Activated B cell treated with CpG ODN at 0.5 μM for 24 hours (primary cell): ENCODE data around the gene STK24. TPM values are rescaled to one million over a fixed set of nuclear protein-coding genes. Genes with fewer than 3 reads are reported as not detected.

ENCODE experiments used
- ATAC-seq: fragments of 200-7000 bp; cut with Tn5 transposase; one replicate; pipeline ENCODE4 v1.10.0; 2021; ENCODE audit warnings: low read depth, mild to moderate bottlenecking, moderate library complexity
- CTCF ChIA-PET: fragments of 350-600 bp; sonication (Branson Sonifier 250); formaldehyde crosslinking; loops from one replicate; lab custom pipeline; 2021; ENCODE audit warnings: antibody characterized with exemption; lab: Charles Lee
- POLR2A ChIA-PET: fragments of 350-600 bp; sonication (Branson Sonifier 250); formaldehyde crosslinking; loops from one replicate; lab custom pipeline; 2021; ENCODE audit warnings: antibody characterized with exemption; lab: Charles Lee
- DNase-seq: peaks from one replicate; pipeline ENCODE4 v3.0.0; 2022
- H3K27ac Mint-ChIP-seq: one replicate; pipeline ENCODE4 v1.8.0; 2020; ENCODE audit warnings: mixed read lengths
- H3K27me3 Mint-ChIP-seq: one replicate; pipeline ENCODE4 v1.8.0; 2021; ENCODE audit warnings: mixed read lengths
- H3K36me3 Mint-ChIP-seq: one replicate; pipeline ENCODE4 v1.8.0; 2021; ENCODE audit warnings: low read depth, mixed read lengths
- H3K4me1 Mint-ChIP-seq: one replicate; pipeline ENCODE4 v1.8.0; 2021; ENCODE audit warnings: mixed read lengths
- H3K4me3 Mint-ChIP-seq: one replicate; pipeline ENCODE4 v1.8.0; 2020; ENCODE audit warnings: mild to moderate bottlenecking, mixed read lengths
- H3K9me3 Mint-ChIP-seq: one replicate; pipeline ENCODE4 v1.8.0; 2020; ENCODE audit warnings: mixed read lengths
- CTCF ChIP-seq: fragments of 200-600 bp; IDR thresholded peaks from one replicate; pipeline ENCODE4 v1.8.0; 2022; ENCODE audit warnings: antibody characterized with exemption, mild to moderate bottlenecking
- intact Hi-C: fragments of 100-400 bp; cut with micrococcal nuclease; formaldehyde crosslinking; loops from one replicate; pipeline ENCODE4 v1.15.1; 2024
- total RNA-seq: library from RNA; stranded (reverse); gene quantifications from 2 replicates; pipeline ENCODE4 v1.2.3, GENCODE V29; 2022

The STK24 gene
- total RNA-seq, 1 donor from 2014 or later, result 84.8 TPM

- intact Hi-C loops, result loop anchor here (1.0 to 5.0 kb wide), 5 partner anchors 7 to 63 kb away; no protein-coding TSS in a partner anchor
- no peak for TF ChIP-seq CTCF
- no peaks in the 10 kb centered on the region for H3K9me3 Mint-ChIP-seq
- ChIA-PET CTCF (interaction anchor here (0.6 to 3.7 kb wide), 4 partner anchors 25 to 145 kb away, joined by 3 to 16 read pairs (median 3); no protein-coding TSS in a partner anchor), POLR2A (interaction anchor here (0.5 to 2.7 kb wide), 6 partner anchors 9 to 775 kb away, joined by 5 to 18 read pairs (median 9); partner anchors contain the start of gene STK24)
- H3K27me3 Mint-ChIP-seq, result no peaks in the 10 kb centered on the region
- peak overlapping the region; percentile 96 for H3K27ac Mint-ChIP-seq
- no peak for ATAC-seq
- DNase-seq, result no peak
- H3K4me1 Mint-ChIP-seq, result peaks cover 100% of the 10 kb centered on the region
- H3K4me3 Mint-ChIP-seq, result peak overlapping the region; percentile 71
- peaks cover 14% of the 10 kb centered on the region for H3K36me3 Mint-ChIP-seq
Measured at GRCh38 chr13:98508685-98509084, 68.2 kb downstream of the STK24 start.

- H3K27me3 Mint-ChIP-seq, result no peaks in the 10 kb centered on the region
- intact Hi-C loops, result loop anchor here (2.0 to 5.0 kb wide), 2 partner anchors 19 to 34 kb away; no protein-coding TSS in a partner anchor
- no peaks in the 10 kb centered on the region for H3K9me3 Mint-ChIP-seq
- H3K4me1 Mint-ChIP-seq, result peaks cover 100% of the 10 kb centered on the region
- POLR2A ChIA-PET, result interaction anchor here (1.3 to 2.4 kb wide), 4 partner anchors 8 to 69 kb away, joined by 5 to 9 read pairs (median 8); partner anchors contain the start of gene STK24
- no peak overlapping the region for H3K4me3 Mint-ChIP-seq
- H3K27ac Mint-ChIP-seq, result peak overlapping the region; percentile 96
- H3K36me3 Mint-ChIP-seq, result peaks cover 17% of the 10 kb centered on the region
- no peak for TF ChIP-seq CTCF
- CTCF ChIA-PET, result interaction anchor here (0.6 to 3.7 kb wide), 3 partner anchors 32 to 146 kb away, joined by 3 to 16 read pairs (median 3); no protein-coding TSS in a partner anchor
- no peak for ATAC-seq
- no peak for DNase-seq
Measured at GRCh38 chr13:98508280-98508679, 68.6 kb downstream of the STK24 start.

DNA sequence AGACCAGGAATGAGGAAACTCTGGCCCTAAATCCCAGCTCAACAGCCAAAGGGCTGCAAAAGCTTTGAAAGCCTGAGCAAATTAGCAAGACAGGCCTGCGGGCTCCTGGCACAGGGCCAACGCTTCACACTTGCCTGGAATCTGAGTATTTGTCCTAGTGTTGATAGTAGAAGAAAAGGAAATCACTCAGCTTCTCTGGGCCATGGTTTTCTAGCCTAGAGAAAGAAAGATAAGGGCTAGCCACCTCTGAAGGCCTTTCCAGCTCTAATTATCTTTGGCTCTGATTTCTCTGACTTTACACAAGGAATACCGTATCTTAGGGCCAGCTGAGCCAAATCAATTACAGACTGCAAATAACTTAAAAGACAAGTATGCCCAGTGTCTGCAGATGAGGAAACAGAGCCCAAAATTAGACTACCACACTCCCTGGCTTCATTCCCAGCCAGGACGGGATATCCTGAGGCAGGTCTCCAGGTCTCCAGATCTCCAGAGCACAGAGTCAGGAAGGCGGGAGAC, 69.6 kb downstream of the STK24 start:
- H3K27me3 Mint-ChIP-seq, result no peaks in the 10 kb centered on the region
- H3K4me3 Mint-ChIP-seq, result no peak overlapping the region
- peak overlapping the region; percentile 65 for H3K27ac Mint-ChIP-seq
- intact Hi-C loops, result loop anchor here (5.0 kb wide), 1 partner anchor 35 kb away; no protein-coding TSS in a partner anchor
- POLR2A ChIA-PET, result no interaction called here
- no peaks in the 10 kb centered on the region for H3K9me3 Mint-ChIP-seq
- CTCF ChIA-PET, result interaction anchor here (1.1 to 3.7 kb wide), 2 partner anchors 62 to 147 kb away, joined by 3 to 16 read pairs; no protein-coding TSS in a partner anchor
- peaks cover 100% of the 10 kb centered on the region for H3K4me1 Mint-ChIP-seq
- TF ChIP-seq CTCF, result no peak
- DNase-seq, result no peak
- peaks cover 14% of the 10 kb centered on the region for H3K36me3 Mint-ChIP-seq
- ATAC-seq, result no peak

DNA sequence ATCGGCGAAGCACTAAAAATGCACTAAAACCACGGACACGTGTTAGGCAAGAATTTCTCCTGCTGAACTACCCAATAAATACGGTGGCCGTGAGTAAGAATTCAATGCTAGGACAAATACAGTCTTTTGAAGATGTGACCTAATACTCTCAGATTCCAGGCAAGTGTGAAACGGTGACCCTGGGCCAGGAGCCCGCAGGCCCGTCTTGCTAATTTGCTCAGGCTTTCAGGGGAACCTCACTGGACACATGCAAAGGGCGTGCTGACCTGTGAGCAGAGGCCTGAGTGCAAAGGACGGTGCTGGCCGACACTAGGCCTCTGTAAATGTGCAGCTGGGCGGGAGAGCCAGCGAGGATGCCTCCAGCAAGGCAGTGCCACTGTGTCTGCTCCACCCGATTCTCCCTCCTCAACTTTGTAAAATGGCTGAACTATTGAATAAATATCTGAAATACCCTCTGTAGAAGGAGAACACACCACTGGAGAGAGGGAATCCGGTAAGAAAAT, 70.1 kb downstream of the STK24 start:
- ATAC-seq (no peak), DNase-seq (no peak)
- intact Hi-C loops, result loop anchor here (5.0 kb wide), 1 partner anchor 36 kb away; no protein-coding TSS in a partner anchor
- Mint-ChIP-seq H3K36me3 (peaks cover 14% of the 10 kb centered on the region), H3K9me3 (no peaks in the 10 kb centered on the region), H3K27me3 (no peaks in the 10 kb centered on the region), H3K4me3 (no peak overlapping the region), H3K27ac (peak overlapping the region; percentile 65), H3K4me1 (peaks cover 100% of the 10 kb centered on the region)
- CTCF ChIA-PET, result interaction anchor here (1.1 to 3.7 kb wide), 2 partner anchors 61 to 147 kb away, joined by 3 to 16 read pairs; no protein-coding TSS in a partner anchor
- no peak for TF ChIP-seq CTCF
- POLR2A ChIA-PET, result no interaction called here

- DNase-seq (no peak), ATAC-seq (no peak)
- Mint-ChIP-seq H3K4me3 (no peak overlapping the region), H3K27me3 (no peaks in the 10 kb centered on the region), H3K4me1 (peaks cover 99% of the 10 kb centered on the region), H3K36me3 (peaks cover 14% of the 10 kb centered on the region), H3K9me3 (no peaks in the 10 kb centered on the region), H3K27ac (peak overlapping the region; percentile 65)
- POLR2A ChIA-PET, result interaction anchor here (0.7 kb wide), 1 partner anchor 24 kb away, joined by 4 read pairs; no protein-coding TSS in a partner anchor
- intact Hi-C loops, result loop anchor here (5.0 kb wide), 1 partner anchor 36 kb away; no protein-coding TSS in a partner anchor
- CTCF ChIA-PET, result interaction anchor here (1.1 to 3.7 kb wide), 2 partner anchors 61 to 148 kb away, joined by 3 to 16 read pairs; no protein-coding TSS in a partner anchor
- TF ChIP-seq CTCF, result no peak
Measured at GRCh38 chr13:98506322-98506721, 70.6 kb downstream of the STK24 start.
